ENCODE measurements around the gene DPH6. TPM values are rescaled to one million over a fixed set of nuclear protein-coding genes. Genes with fewer than 3 reads are reported as not detected.
"Not testable (repeated sequence)": the region's sequence is repeated elsewhere in the genome, so short reads cannot be mapped to it uniquely, and the experiment has no call there.

DPH6 gene
- total RNA-seq, result 6.5 and 7.8 TPM in 2 replicates

- peak; percentile 86 to 89 for DNase-seq (ENCODE audit: low read depth in 2 of 2)
These were observed at the start of gene DPH6 for GRCh38 chr15:35545824-35546510. TSS of gene DPH6 (minus strand) at chr15:35546165. CDS start at chr15:35546141, 24 bp downstream.

- no peak for DNase-seq (ENCODE audit: low read depth in 2 of 2)
These were observed 49.7 kb upstream of the DPH6 start for GRCh38 chr15:35595656-35596055.

- not testable (repeated sequence) for DNase-seq (ENCODE audit: low read depth in 2 of 2)
These were observed 46.0 kb upstream of the DPH6 start for GRCh38 chr15:35591987-35592386.

- DNase-seq (ENCODE audit: low read depth in 2 of 2), result no peak
These were observed 38.0 kb upstream of the DPH6 start for GRCh38 chr15:35583863-35584528.

GRCh38 chr15:35580606-35581005 lies 34.6 kb upstream of the DPH6 start:
- DNase-seq (ENCODE audit: low read depth in 2 of 2), result no peak

- DNase-seq (ENCODE audit: low read depth in 2 of 2), result no peak
These were observed 21.4 kb upstream of the DPH6 start for GRCh38 chr15:35567392-35567791.

- no peak for DNase-seq (ENCODE audit: low read depth in 2 of 2)
These were observed 21.0 kb upstream of the DPH6 start for GRCh38 chr15:35566991-35567390.

- DNase-seq (ENCODE audit: low read depth in 2 of 2), result no peak
These were observed 19.9 kb upstream of the DPH6 start for GRCh38 chr15:35565901-35566300.

GRCh38 chr15:35562641-35563040 lies 16.7 kb upstream of the DPH6 start:
- DNase-seq (ENCODE audit: low read depth in 2 of 2), result no peak

- DNase-seq (ENCODE audit: low read depth in 2 of 2), result no peak
These were observed 15.3 kb upstream of the DPH6 start for GRCh38 chr15:35561308-35561707.

- DNase-seq (ENCODE audit: low read depth in 2 of 2), result no peak
These were observed 14.9 kb upstream of the DPH6 start for GRCh38 chr15:35560870-35561269.

GRCh38 chr15:35560258-35560657 lies 14.3 kb upstream of the DPH6 start:
- DNase-seq (ENCODE audit: low read depth in 2 of 2), result no peak

GRCh38 chr15:35559683-35560082 lies 13.7 kb upstream of the DPH6 start:
- no peak for DNase-seq (ENCODE audit: low read depth in 2 of 2)

GRCh38 chr15:35557544-35557943 lies 11.6 kb upstream of the DPH6 start:
- DNase-seq (ENCODE audit: low read depth in 2 of 2), result peak; percentile 7 to 82

- DNase-seq (ENCODE audit: low read depth in 2 of 2), result no peak
These were observed 11.0 kb upstream of the DPH6 start for GRCh38 chr15:35557012-35557411.

- DNase-seq (ENCODE audit: low read depth in 2 of 2), result no peak
These were observed 9.3 kb upstream of the DPH6 start for GRCh38 chr15:35555244-35555643.

- no peak for DNase-seq (ENCODE audit: low read depth in 2 of 2)
These were observed 5.0 kb upstream of the DPH6 start for GRCh38 chr15:35550957-35551356.

- no peak for DNase-seq (ENCODE audit: low read depth in 2 of 2)
These were observed 3.6 kb upstream of the DPH6 start for GRCh38 chr15:35549567-35549966.

- no peak for DNase-seq (ENCODE audit: low read depth in 2 of 2)
These were observed 2.5 kb upstream of the DPH6 start for GRCh38 chr15:35548435-35548834.

GRCh38 chr15:35547775-35548364 lies 1.9 kb upstream of the DPH6 start:
- DNase-seq (ENCODE audit: low read depth in 2 of 2), result no peak

- DNase-seq (ENCODE audit: low read depth in 2 of 2), result no peak
These were observed 781 bp upstream of the DPH6 start for GRCh38 chr15:35546511-35547381.

- peak in 1 of 2 donors; percentile 77 for DNase-seq (ENCODE audit: low read depth in 2 of 2)
These were observed 595 bp downstream of the DPH6 start for GRCh38 chr15:35545316-35545823.
